Kidney (tissue), 14 donors: ENCODE results near the gene RAP1GAP2. TPM values are rescaled to one million over a fixed set of nuclear protein-coding genes. Genes with fewer than 3 reads are reported as not detected.
A peak's percentile ranks its signal among the peaks of the same experiment; 100 is the strongest.

Experiments used
- DNase-seq, 5 donors: peaks; one replicate each; pipeline ENCODE4 v3.0.0-alpha.2; 2013 to 2020
- FAIRE-seq: peaks from 2 replicates; lab custom pipeline; 2012; peaks lifted over from hg19 to GRCh38; lab: Jason Lieb, UNC
- H3K27ac ChIP-seq, 2 donors: one replicate each; pipeline ENCODE4 v1.7.0; 2013; ENCODE audit warnings: low read depth in 2 of 2, low read length in 2 of 2, inconsistent platforms in 1 of 2
- H3K27me3 ChIP-seq: one replicate; pipeline ENCODE4 v1.7.1; 2013; ENCODE audit warnings: low read length, inconsistent platforms; ENCODE audit not compliant: control insufficient read depth, insufficient read depth
- H3K36me3 ChIP-seq, 3 donors: one replicate each; pipeline versions ENCODE4 v1.7.0 to v1.7.1; 2013; ENCODE audit warnings: low read length in 3 of 3, control low read depth in 1 of 3, inconsistent platforms in 1 of 3; ENCODE audit not compliant: insufficient read depth in 3 of 3, control insufficient read depth in 2 of 3
- H3K4me1 ChIP-seq, 3 donors: one replicate each; pipeline versions ENCODE4 v1.7.0 to v1.7.1; 2013; ENCODE audit warnings: low read length in 3 of 3, inconsistent platforms in 1 of 3, low read depth in 1 of 3; ENCODE audit not compliant: control insufficient read depth in 2 of 3, insufficient read depth in 2 of 3
- H3K4me3 ChIP-seq, 3 donors: one replicate each; pipeline versions ENCODE4 v1.7.0 to v1.8.1; 2013; ENCODE audit warnings: low read length in 3 of 3, control low read depth in 1 of 3, inconsistent platforms in 1 of 3
- H3K9ac ChIP-seq, 3 donors: one replicate each; pipeline versions ENCODE4 v1.7.0 to v1.7.1; 2013; ENCODE audit warnings: low read length in 3 of 3, control low read depth in 1 of 3, inconsistent platforms in 1 of 3
- H3K9me3 ChIP-seq, 3 donors: one replicate each; pipeline versions ENCODE4 v1.7.0 to v1.7.1; 2013; ENCODE audit warnings: low read length in 3 of 3, control low read depth in 1 of 3, inconsistent platforms in 1 of 3; ENCODE audit not compliant: control insufficient read depth in 2 of 3, insufficient read depth in 1 of 3
- CTCF ChIP-seq: IDR thresholded peaks from 3 replicates; pipeline ENCODE4 v1.5.1; 2012; ENCODE audit warnings: mild to moderate bottlenecking, moderate library complexity, borderline replicate concordance; ENCODE audit not compliant: insufficient read depth; ENCODE audit errors: extremely low read depth
- intact Hi-C: fragments of 100-400 bp; cut with DNase I; formaldehyde crosslinking; loops from one replicate; pipeline ENCODE4 v1.11.1; 2022
- polyA plus RNA-seq: library from polyadenylated mRNA; stranded (reverse); fragments of 350-450 nt; fragmentation: Illumina TruSeq; extraction: RNeasy Lipid Tissue Mini Kit (QIAGEN cat#74804); gene quantifications from one replicate; pipeline ENCODE4 v1.2.3, GENCODE V29; 2014; ENCODE audit warnings: low read depth, low replicate concordance; ENCODE audit not compliant: insufficient read depth
- total RNA-seq: library from RNA; stranded (reverse); fragmentation: NEBNext Ultra II Directional; extraction: Animal tissue kit (Norgen Biotek cat#: 25700); gene quantifications from one replicate; pipeline ENCODE4 v1.2.1, GENCODE V29; 2021
- donor health status: control.
- donor health status: control.
- donor health status: control.
- donor health status: control.
- donor health status: control.
- donor health status: DM: yes; HTN: yes; CAD: no.
- donor health status: Normal renal cell carcinoma (clear cell type).

RAP1GAP2 gene
- total and polyA plus RNA-seq, 2 donors from 2014 or later: 6.8 to 46.2 TPM

DNA sequence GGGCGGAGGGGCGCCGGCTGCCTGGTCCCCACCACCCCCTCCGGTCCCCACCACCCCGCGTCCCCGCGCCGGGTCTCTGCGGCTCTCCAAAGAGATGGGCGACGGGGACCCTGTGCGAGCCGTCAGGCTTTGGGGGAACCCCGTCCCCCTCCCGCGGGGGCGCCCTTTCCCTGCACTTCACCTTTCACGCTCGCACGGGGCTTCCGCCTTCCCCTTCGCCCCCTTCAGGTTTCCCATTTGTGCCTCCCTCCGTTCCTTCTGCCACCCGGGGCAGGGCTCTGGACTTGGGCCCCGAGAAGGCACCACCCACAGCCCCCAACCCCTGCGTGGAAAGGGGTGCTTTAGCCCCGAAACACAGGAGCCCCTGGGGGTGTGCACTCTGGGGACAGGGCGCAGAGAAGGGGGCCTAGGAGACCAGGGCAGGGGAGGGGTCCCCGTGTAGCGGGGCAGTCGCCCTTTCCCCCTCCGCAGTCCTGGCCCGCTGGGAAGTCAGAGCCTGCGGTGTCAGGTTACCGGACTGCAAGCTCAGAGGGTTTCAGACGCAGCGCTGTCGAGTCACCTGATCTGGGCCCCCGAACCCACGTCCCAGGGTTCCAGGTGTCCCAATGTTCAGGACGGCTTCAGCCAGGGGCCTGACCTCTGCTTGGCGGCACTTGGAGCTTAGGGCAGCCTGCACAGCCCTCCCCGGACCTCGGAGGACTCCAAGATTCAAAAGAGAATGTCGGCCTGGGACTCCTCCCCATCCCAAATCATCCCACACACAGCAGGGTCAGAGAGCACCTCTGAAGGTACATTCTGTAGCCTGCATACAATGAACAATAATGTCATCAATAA lies 40.1 kb upstream of the RAP1GAP2 start:
- Histone ChIP-seq H3K27ac (no peak overlapping the region), H3K9me3 (no peaks in the 10 kb centered on the region), H3K27me3 (peaks cover 3% of the 10 kb centered on the region), H3K4me3 (no peak overlapping the region), H3K4me1 (no peaks in the 10 kb centered on the region), H3K36me3 (no peaks in the 10 kb centered on the region), H3K9ac (no peak overlapping the region)
- FAIRE-seq (no peak), DNase-seq (peak in 4 of 5 donors; percentile 55 to 67 (median 63))
- no peak for TF ChIP-seq CTCF
- intact Hi-C loops: no loop called here

GRCh38 chr17:2758870-2759269 lies 37.4 kb upstream of the RAP1GAP2 start:
- TF ChIP-seq CTCF: no peak
- no peak overlapping the region for H3K27ac ChIP-seq
- H3K36me3 ChIP-seq: no peaks in the 10 kb centered on the region
- intact Hi-C loops: no loop called here
- no peak for FAIRE-seq
- peaks cover 3% of the 10 kb centered on the region for H3K27me3 ChIP-seq
- no peaks in the 10 kb centered on the region for H3K9me3 ChIP-seq
- no peak overlapping the region for H3K9ac ChIP-seq
- no peaks in the 10 kb centered on the region for H3K4me1 ChIP-seq
- H3K4me3 ChIP-seq: no peak overlapping the region
- no peak for DNase-seq

DNA sequence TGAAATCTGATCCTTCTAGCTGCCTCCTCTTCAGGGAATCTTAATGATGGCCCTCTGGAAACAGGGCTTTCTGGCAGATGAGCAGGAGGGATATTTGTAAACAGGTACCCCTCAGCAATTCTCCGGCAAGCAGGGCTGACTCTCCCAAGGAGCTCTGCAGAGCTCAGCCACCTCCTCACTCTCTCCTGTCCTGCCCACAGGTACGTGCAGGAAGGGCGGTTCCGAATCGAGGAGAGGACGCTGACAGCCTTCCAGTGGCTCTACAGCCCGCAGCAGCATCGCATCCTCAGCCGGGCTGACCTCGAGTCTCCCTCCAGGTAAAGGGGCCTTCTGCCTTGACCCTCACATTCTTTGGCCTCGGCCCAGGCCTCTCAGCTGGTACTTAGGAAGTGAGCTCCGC lies 26.1 kb upstream of the RAP1GAP2 start:
- Histone ChIP-seq H3K9me3 (no peaks in the 10 kb centered on the region), H3K36me3 (no peaks in the 10 kb centered on the region), H3K27ac (no peak overlapping the region), H3K9ac (no peak overlapping the region), H3K27me3 (no peaks in the 10 kb centered on the region), H3K4me1 (no peaks in the 10 kb centered on the region), H3K4me3 (no peak overlapping the region)
- intact Hi-C loops: no loop called here
- DNase-seq (no peak), FAIRE-seq (no peak)
- TF ChIP-seq CTCF: no peak
